Ishikawa (cell line): ENCODE data around the gene RGS4.

Experiments
- EGR1 ChIP-seq: IDR thresholded peaks from 2 replicates; pipeline ENCODE4 v1.6.1; 2012
- EP300 ChIP-seq: IDR thresholded peaks from 2 replicates; pipeline ENCODE4 v1.6.1; 2012; ENCODE audit warnings: borderline replicate concordance
- RAD21 ChIP-seq: IDR thresholded peaks from 2 replicates; pipeline ENCODE4 v1.6.1; 2012; ENCODE audit warnings: low read depth
- TAF1 ChIP-seq: IDR thresholded peaks from 2 replicates; pipeline ENCODE4 v1.6.1; 2012; ENCODE audit warnings: low read depth, mild to moderate bottlenecking
- TEAD4 ChIP-seq: IDR thresholded peaks from 2 replicates; pipeline ENCODE4 v1.6.1; 2012
- ZBTB7A ChIP-seq: IDR thresholded peaks from 2 replicates; pipeline ENCODE4 v1.6.1; 2012; ENCODE audit warnings: low read depth
- TF ChIP-seq, protein P1 (sequence below): IDR thresholded peaks from 2 replicates; pipeline ENCODE4 v1.6.1; 2012; ENCODE audit warnings: low read depth, mild to moderate bottlenecking
- TF ChIP-seq, protein P2 (sequence below): IDR thresholded peaks from 2 replicates; pipeline ENCODE4 v1.6.1; 2012
- TF ChIP-seq, protein P3 (sequence below): IDR thresholded peaks from 2 replicates; pipeline ENCODE4 v1.6.1; 2012

DNA sequence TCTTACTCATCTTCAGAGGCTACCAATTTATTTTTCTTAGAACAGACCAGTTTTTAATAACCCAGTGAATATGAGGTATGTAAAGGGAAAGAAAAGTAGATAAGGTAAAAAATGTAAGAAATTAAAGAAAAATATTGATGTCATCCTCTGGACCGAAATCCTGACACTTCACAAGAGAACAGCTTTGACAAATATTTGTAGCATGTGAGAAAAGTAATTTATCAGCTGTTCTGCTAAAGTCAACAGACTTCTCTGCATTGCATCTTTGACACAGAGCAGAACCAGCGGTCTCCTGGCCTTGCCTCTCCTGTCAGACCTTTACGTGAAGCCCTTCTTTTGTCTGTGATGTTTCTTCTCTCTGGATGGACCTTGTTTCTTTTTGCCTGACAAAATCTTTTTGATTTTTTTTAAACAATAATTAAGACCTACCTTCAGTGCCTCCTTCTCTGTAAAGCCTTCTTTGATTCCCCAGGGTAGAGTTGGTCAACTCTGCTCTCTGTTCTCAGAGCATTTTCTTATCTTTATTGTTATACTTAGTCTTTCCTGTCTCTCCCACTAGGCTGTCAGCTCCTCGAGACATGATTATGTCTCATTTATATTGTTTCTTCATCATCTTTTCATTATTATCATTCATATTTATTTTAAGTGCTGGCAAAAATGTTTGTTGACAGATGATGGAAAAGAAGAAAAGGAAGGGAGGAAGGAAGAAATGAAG is 35.4 kb downstream of the RGS4 start:
- TF ChIP-seq EP300 (no peak), TAF1 (no peak), TEAD4 (no peak), RAD21 (no peak), ZBTB7A (no peak), EGR1 (no peak)
- TF ChIP-seq, protein P1, sequence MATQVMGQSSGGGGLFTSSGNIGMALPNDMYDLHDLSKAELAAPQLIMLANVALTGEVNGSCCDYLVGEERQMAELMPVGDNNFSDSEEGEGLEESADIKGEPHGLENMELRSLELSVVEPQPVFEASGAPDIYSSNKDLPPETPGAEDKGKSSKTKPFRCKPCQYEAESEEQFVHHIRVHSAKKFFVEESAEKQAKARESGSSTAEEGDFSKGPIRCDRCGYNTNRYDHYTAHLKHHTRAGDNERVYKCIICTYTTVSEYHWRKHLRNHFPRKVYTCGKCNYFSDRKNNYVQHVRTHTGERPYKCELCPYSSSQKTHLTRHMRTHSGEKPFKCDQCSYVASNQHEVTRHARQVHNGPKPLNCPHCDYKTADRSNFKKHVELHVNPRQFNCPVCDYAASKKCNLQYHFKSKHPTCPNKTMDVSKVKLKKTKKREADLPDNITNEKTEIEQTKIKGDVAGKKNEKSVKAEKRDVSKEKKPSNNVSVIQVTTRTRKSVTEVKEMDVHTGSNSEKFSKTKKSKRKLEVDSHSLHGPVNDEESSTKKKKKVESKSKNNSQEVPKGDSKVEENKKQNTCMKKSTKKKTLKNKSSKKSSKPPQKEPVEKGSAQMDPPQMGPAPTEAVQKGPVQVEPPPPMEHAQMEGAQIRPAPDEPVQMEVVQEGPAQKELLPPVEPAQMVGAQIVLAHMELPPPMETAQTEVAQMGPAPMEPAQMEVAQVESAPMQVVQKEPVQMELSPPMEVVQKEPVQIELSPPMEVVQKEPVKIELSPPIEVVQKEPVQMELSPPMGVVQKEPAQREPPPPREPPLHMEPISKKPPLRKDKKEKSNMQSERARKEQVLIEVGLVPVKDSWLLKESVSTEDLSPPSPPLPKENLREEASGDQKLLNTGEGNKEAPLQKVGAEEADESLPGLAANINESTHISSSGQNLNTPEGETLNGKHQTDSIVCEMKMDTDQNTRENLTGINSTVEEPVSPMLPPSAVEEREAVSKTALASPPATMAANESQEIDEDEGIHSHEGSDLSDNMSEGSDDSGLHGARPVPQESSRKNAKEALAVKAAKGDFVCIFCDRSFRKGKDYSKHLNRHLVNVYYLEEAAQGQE = no peak
- TF ChIP-seq, protein P2, sequence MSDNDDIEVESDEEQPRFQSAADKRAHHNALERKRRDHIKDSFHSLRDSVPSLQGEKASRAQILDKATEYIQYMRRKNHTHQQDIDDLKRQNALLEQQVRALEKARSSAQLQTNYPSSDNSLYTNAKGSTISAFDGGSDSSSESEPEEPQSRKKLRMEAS = no peak
- TF ChIP-seq, protein P3, sequence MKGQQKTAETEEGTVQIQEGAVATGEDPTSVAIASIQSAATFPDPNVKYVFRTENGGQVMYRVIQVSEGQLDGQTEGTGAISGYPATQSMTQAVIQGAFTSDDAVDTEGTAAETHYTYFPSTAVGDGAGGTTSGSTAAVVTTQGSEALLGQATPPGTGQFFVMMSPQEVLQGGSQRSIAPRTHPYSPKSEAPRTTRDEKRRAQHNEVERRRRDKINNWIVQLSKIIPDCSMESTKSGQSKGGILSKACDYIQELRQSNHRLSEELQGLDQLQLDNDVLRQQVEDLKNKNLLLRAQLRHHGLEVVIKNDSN = no peak
